ENCODE data around the gene ENPP6.

DNA sequence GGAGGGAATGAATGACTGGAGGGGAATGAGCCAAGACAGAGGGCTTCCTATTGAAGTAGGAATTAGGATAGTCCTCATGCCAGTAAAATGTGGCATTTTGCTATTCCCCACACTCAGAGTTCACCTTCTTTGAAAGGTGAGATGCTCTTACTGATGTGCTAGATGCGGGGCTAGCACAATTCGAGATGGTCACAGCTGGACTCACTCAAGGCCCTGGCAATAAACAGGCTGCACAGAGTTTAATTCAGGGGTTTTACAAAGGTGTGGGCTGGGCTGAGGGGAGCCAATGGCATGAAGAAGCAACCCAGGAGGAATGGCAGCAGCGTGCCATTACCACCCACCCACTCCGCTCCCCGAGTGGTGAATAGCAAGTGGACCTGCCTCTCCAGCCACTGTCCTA lies 55.1 kb downstream of the ENPP6 start:
- TF ChIP-seq, protein P1, sequence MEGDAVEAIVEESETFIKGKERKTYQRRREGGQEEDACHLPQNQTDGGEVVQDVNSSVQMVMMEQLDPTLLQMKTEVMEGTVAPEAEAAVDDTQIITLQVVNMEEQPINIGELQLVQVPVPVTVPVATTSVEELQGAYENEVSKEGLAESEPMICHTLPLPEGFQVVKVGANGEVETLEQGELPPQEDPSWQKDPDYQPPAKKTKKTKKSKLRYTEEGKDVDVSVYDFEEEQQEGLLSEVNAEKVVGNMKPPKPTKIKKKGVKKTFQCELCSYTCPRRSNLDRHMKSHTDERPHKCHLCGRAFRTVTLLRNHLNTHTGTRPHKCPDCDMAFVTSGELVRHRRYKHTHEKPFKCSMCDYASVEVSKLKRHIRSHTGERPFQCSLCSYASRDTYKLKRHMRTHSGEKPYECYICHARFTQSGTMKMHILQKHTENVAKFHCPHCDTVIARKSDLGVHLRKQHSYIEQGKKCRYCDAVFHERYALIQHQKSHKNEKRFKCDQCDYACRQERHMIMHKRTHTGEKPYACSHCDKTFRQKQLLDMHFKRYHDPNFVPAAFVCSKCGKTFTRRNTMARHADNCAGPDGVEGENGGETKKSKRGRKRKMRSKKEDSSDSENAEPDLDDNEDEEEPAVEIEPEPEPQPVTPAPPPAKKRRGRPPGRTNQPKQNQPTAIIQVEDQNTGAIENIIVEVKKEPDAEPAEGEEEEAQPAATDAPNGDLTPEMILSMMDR (IDR thresholded peaks at IDR 0.05) = no peak
- TF ChIP-seq POLR2A (IDR thresholded peaks at IDR 0.05) = no peak
